HT1080 (cell line): Measurements from ENCODE around the gene SCAF1. TPM values are rescaled to one million over a fixed set of nuclear protein-coding genes. Genes with fewer than 3 reads are reported as not detected.

Experiments used
- DNase-seq: peaks from one replicate; pipeline ENCODE4 v3.0.0-alpha.2; 2015; ENCODE audit warnings: low read depth
- total RNA-seq: library from RNA; depleted of rRNA; stranded (reverse); fragments of >200 nt; shearing (Covaris generic); gene quantifications from 2 replicates; pipeline ENCODE4 v1.2.3, GENCODE V29; 2014

SCAF1 gene
- total RNA-seq, 1 experiment from 2014 or later, result 31.7 TPM

- no peak for DNase-seq
These were observed 42.4 kb downstream of the SCAF1 start for GRCh38 chr19:49684251-49684982.

GRCh38 chr19:49684983-49685553 is 43.1 kb downstream of the SCAF1 start:
- no peak for DNase-seq

GRCh38 chr19:49685845-49686332 is 43.9 kb downstream of the SCAF1 start:
- DNase-seq, result no peak

GRCh38 chr19:49686503-49687088 is 44.6 kb downstream of the SCAF1 start:
- DNase-seq, result no peak

GRCh38 chr19:49687150-49687549 is 45.1 kb downstream of the SCAF1 start:
- no peak for DNase-seq

- DNase-seq, result no peak
These were observed 45.7 kb downstream of the SCAF1 start for GRCh38 chr19:49687566-49688316.

- no peak for DNase-seq
These were observed 46.6 kb downstream of the SCAF1 start for GRCh38 chr19:49688531-49689132.

GRCh38 chr19:49689133-49690078 is 47.4 kb downstream of the SCAF1 start, which contains the start of gene ADM5:
ADM5 (plus strand) TSS chr19:49689594; CDS start chr19:49689838, 244 bp downstream.
- no peak for DNase-seq

- DNase-seq, result no peak
These were observed 48.2 kb downstream of the SCAF1 start for GRCh38 chr19:49690079-49690655.

- no peak for DNase-seq
These were observed 48.7 kb downstream of the SCAF1 start, which contains the start of gene CPT1C for GRCh38 chr19:49690656-49691242. CPT1C (plus strand) TSS chr19:49691116; CDS start chr19:49692253, 1,137 bp downstream.

- DNase-seq, result no peak
These were observed 49.5 kb downstream of the SCAF1 start for GRCh38 chr19:49691243-49692146.

- no peak for DNase-seq
These were observed 50.1 kb downstream of the SCAF1 start for GRCh38 chr19:49692147-49692506.

- DNase-seq, result no peak
These were observed 54.1 kb downstream of the SCAF1 start for GRCh38 chr19:49696115-49696514.

GRCh38 chr19:49696865-49697264 is 54.9 kb downstream of the SCAF1 start:
- DNase-seq, result no peak

GRCh38 chr19:49699364-49699763 is 57.4 kb downstream of the SCAF1 start:
- DNase-seq, result no peak

- no peak for DNase-seq
These were observed 58.6 kb downstream of the SCAF1 start for GRCh38 chr19:49700563-49700962.

- DNase-seq, result no peak
These were observed 59.3 kb downstream of the SCAF1 start for GRCh38 chr19:49701271-49701786.
